GM12801 (cell line): ENCODE measurements around the gene ALPK3.

Experiments used
- CTCF ChIP-seq: IDR thresholded peaks from one replicate; pipeline ENCODE4 v1.5.1; 2011; ENCODE audit warnings: control low read depth; ENCODE audit not compliant: insufficient read length; ENCODE audit errors: extremely low read depth

ALPK3 gene

GRCh38 chr15:84893607-84894006 is 76.5 kb downstream of the ALPK3 start:
- TF ChIP-seq CTCF: no peak

GRCh38 chr15:84894736-84895425 is 77.7 kb downstream of the ALPK3 start:
- TF ChIP-seq CTCF: no peak

GRCh38 chr15:84898761-84899160 is 81.6 kb downstream of the ALPK3 start:
- no peak for TF ChIP-seq CTCF

GRCh38 chr15:84899750-84900149 is 82.6 kb downstream of the ALPK3 start:
- no peak for TF ChIP-seq CTCF

GRCh38 chr15:84901540-84901939 is 84.4 kb downstream of the ALPK3 start:
- no peak for TF ChIP-seq CTCF

GRCh38 chr15:84903751-84904150 is 86.6 kb downstream of the ALPK3 start:
- no peak for TF ChIP-seq CTCF

- TF ChIP-seq CTCF: no peak
Measured at GRCh38 chr15:84904419-84904818, 87.3 kb downstream of the ALPK3 start.
